NT2/D1 (cell line): ENCODE data around the gene BRPF3.

Experiments
- DNase-seq: peaks from one replicate; pipeline ENCODE4 v3.0.0-alpha.2; 2011; ENCODE audit warnings: low read depth, low spot score
- H3K27me3 ChIP-seq: 2 replicates; pipeline ENCODE4 v1.6.0; 2011; ENCODE audit warnings: mild to moderate bottlenecking; ENCODE audit not compliant: insufficient read length, insufficient read depth
- H3K36me3 ChIP-seq: 2 replicates; pipeline ENCODE4 v1.6.1; 2011; ENCODE audit warnings: mild to moderate bottlenecking, low read length, mixed read lengths; ENCODE audit not compliant: insufficient read depth, insufficient read length
- H3K4me1 ChIP-seq: 2 replicates; pipeline ENCODE4 v1.5.1; 2011; ENCODE audit not compliant: insufficient read depth, insufficient read length
- H3K4me3 ChIP-seq: 2 replicates; pipeline ENCODE4 v1.5.1; 2011; ENCODE audit warnings: low read depth; ENCODE audit not compliant: insufficient read length
- H3K9ac ChIP-seq: 2 replicates; pipeline ENCODE4 v1.6.0; 2011; ENCODE audit warnings: low read depth; ENCODE audit not compliant: insufficient read length
- H3K9me3 ChIP-seq: 2 replicates; pipeline ENCODE4 v1.5.1; 2011; ENCODE audit warnings: mild to moderate bottlenecking, low read length; ENCODE audit not compliant: insufficient read depth
- SUZ12 ChIP-seq: IDR thresholded peaks from 2 replicates; pipeline ENCODE4 v1.6.1; 2011; ENCODE audit not compliant: insufficient read length, insufficient read depth; ENCODE audit errors: extremely low read depth
- YY1 ChIP-seq: IDR thresholded peaks from 2 replicates; pipeline ENCODE4 v1.6.1; 2011; ENCODE audit not compliant: insufficient read length, insufficient read depth
- ZNF274 ChIP-seq: IDR thresholded peaks from 2 replicates; pipeline ENCODE4 v1.6.1; 2011; ENCODE audit warnings: mild to moderate bottlenecking, low read depth, low read length

Gene BRPF3

GRCh38 chr6:36263390-36264000 lies 67.0 kb downstream of the BRPF3 start:
- no peaks in the 10 kb centered on the region for H3K4me1 ChIP-seq
- H3K9me3 ChIP-seq, result peaks cover 10% of the 10 kb centered on the region
- H3K27me3 ChIP-seq, result no peaks in the 10 kb centered on the region
- DNase-seq, result no peak
- H3K9ac ChIP-seq, result no peak overlapping the region
- H3K4me3 ChIP-seq, result no peak overlapping the region
- H3K36me3 ChIP-seq, result no peaks in the 10 kb centered on the region
- TF ChIP-seq ZNF274 (no peak), SUZ12 (no peak), YY1 (no peak)

- Histone ChIP-seq H3K4me3 (no peak overlapping the region), H3K9me3 (peaks cover 10% of the 10 kb centered on the region), H3K27me3 (no peaks in the 10 kb centered on the region), H3K4me1 (no peaks in the 10 kb centered on the region), H3K36me3 (no peaks in the 10 kb centered on the region), H3K9ac (no peak overlapping the region)
- no peak for TF ChIP-seq SUZ12
- no peak for TF ChIP-seq YY1
- no peak for TF ChIP-seq ZNF274
- DNase-seq, result no peak
These were observed 69.2 kb downstream of the BRPF3 start for GRCh38 chr6:36265744-36266143.

GRCh38 chr6:36266913-36267644 lies 70.5 kb downstream of the BRPF3 start:
- Histone ChIP-seq H3K4me1 (peaks cover 2% of the 10 kb centered on the region), H3K36me3 (no peaks in the 10 kb centered on the region), H3K4me3 (no peak overlapping the region), H3K27me3 (no peaks in the 10 kb centered on the region), H3K9ac (no peak overlapping the region), H3K9me3 (peaks cover 10% of the 10 kb centered on the region)
- no peak for DNase-seq
- TF ChIP-seq ZNF274 (no peak), YY1 (no peak), SUZ12 (no peak)

- TF ChIP-seq SUZ12 (no peak), YY1 (no peak), ZNF274 (no peak)
- peaks cover 10% of the 10 kb centered on the region for H3K9me3 ChIP-seq
- DNase-seq, result no peak
- H3K9ac ChIP-seq, result no peak overlapping the region
- H3K27me3 ChIP-seq, result no peaks in the 10 kb centered on the region
- no peak overlapping the region for H3K4me3 ChIP-seq
- no peaks in the 10 kb centered on the region for H3K36me3 ChIP-seq
- H3K4me1 ChIP-seq, result peaks cover 2% of the 10 kb centered on the region
These were observed 71.4 kb downstream of the BRPF3 start for GRCh38 chr6:36267731-36268477.

GRCh38 chr6:36268478-36269275 lies 72.1 kb downstream of the BRPF3 start:
- Histone ChIP-seq H3K9me3 (peaks cover 10% of the 10 kb centered on the region), H3K4me3 (no peak overlapping the region), H3K9ac (no peak overlapping the region), H3K36me3 (no peaks in the 10 kb centered on the region), H3K4me1 (peaks cover 2% of the 10 kb centered on the region), H3K27me3 (no peaks in the 10 kb centered on the region)
- no peak for DNase-seq
- TF ChIP-seq ZNF274 (no peak), YY1 (no peak), SUZ12 (no peak)

GRCh38 chr6:36269834-36270705 lies 73.5 kb downstream of the BRPF3 start, which contains the start of gene PNPLA1:
TSS of gene PNPLA1 (plus strand) at chr6:36270060. CDS start at chr6:36270460, 400 bp downstream.
- Histone ChIP-seq H3K4me1 (peaks cover 2% of the 10 kb centered on the region), H3K9me3 (peaks cover 10% of the 10 kb centered on the region), H3K27me3 (no peaks in the 10 kb centered on the region), H3K36me3 (no peaks in the 10 kb centered on the region), H3K9ac (no peak within 1 kb of the TSS), H3K4me3 (no peak within 1 kb of the TSS)
- no peak for DNase-seq
- TF ChIP-seq ZNF274 (no peak), SUZ12 (no peak), YY1 (no peak)

GRCh38 chr6:36272234-36272633 lies 75.7 kb downstream of the BRPF3 start:
- Histone ChIP-seq H3K9me3 (no peaks in the 10 kb centered on the region), H3K36me3 (no peaks in the 10 kb centered on the region), H3K4me1 (peaks cover 2% of the 10 kb centered on the region), H3K9ac (no peak overlapping the region), H3K4me3 (no peak overlapping the region), H3K27me3 (no peaks in the 10 kb centered on the region)
- DNase-seq, result no peak
- TF ChIP-seq YY1 (no peak), SUZ12 (no peak), ZNF274 (no peak)
